GM10847 (cell line): ENCODE results near the gene DTNA.

Source experiments
- POLR2A ChIP-seq: IDR thresholded peaks from 2 replicates; pipeline ENCODE4 v1.6.1; 2011; ENCODE audit not compliant: insufficient read length; ENCODE audit errors: extremely low read depth

The DTNA gene

GRCh38 chr18:34911661-34912384 lies 201.7 kb downstream of the DTNA start:
- TF ChIP-seq POLR2A = no peak

GRCh38 chr18:34913837-34914661 lies 204.0 kb downstream of the DTNA start:
- TF ChIP-seq POLR2A = no peak

- TF ChIP-seq POLR2A = no peak
Measured at GRCh38 chr18:34915046-34915445, 204.9 kb downstream of the DTNA start.

GRCh38 chr18:34918856-34919255 lies 208.8 kb downstream of the DTNA start:
- no peak for TF ChIP-seq POLR2A

GRCh38 chr18:34921226-34921625 lies 211.1 kb downstream of the DTNA start:
- TF ChIP-seq POLR2A = no peak

DNA sequence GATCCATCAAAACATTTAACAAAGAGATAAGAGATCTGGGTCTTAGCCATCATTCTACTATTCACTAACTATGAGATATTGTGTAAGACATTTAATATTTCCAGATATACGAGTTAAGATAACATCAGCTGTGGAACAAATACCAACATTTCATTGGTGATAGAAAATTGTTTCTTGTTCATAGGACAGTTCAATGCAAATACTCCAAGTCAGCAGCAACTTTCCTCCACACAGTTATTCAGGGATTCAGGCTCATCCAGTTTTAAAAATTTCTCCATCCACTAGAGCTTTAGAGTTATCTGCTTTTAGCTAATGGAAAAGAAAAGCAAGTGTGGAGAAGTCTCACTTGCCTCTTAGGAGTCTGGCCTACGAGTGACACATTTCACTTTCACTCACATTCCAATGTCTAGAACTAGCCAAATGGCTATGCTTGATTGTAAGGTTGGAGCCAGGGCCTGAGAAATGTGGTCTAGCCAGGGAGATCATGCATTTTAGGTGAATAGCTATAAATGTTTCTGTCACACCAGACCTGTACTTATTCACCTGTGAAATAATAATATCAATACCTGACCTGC lies 211.8 kb downstream of the DTNA start:
- no peak for TF ChIP-seq POLR2A

DNA sequence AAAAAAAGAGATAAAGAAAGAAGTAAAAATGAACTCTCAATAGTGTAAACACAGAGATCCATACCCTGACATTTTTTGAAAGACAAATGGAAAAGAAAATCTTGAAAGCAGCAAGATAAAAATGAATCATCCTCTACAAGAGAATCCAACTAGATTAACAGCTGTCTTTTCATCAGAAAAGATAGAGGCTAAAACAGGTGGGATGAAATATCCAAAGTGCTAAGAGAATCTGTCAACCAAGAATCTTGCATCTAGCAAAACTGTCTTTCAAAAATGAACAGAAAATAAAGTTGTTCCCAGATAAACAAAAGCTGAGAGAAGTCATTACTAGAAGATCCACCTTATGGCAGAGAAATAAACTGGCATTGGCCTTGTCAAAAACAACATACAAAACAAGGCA lies 213.8 kb downstream of the DTNA start:
- TF ChIP-seq POLR2A = no peak

DNA sequence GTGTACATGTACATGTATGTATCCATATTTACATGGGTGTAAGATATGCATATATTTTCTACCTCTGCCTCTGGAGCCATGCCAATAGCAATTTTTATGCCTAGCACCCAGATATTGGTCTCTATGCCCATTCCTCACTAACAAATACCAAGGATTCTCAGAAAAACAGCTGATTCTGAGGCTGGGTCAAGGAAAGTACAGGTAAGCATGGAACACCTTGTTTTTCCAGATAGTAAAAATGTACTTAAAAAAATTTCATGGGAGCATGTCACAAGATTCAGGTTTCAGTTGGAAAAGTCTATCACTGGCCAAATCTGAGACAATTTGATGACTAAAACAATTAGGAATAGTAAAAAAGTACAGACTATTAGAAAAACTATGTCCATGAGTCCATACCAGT lies 216.6 kb downstream of the DTNA start:
- no peak for TF ChIP-seq POLR2A

GRCh38 chr18:34928088-34928753 lies 218.1 kb downstream of the DTNA start:
- no peak for TF ChIP-seq POLR2A

DNA sequence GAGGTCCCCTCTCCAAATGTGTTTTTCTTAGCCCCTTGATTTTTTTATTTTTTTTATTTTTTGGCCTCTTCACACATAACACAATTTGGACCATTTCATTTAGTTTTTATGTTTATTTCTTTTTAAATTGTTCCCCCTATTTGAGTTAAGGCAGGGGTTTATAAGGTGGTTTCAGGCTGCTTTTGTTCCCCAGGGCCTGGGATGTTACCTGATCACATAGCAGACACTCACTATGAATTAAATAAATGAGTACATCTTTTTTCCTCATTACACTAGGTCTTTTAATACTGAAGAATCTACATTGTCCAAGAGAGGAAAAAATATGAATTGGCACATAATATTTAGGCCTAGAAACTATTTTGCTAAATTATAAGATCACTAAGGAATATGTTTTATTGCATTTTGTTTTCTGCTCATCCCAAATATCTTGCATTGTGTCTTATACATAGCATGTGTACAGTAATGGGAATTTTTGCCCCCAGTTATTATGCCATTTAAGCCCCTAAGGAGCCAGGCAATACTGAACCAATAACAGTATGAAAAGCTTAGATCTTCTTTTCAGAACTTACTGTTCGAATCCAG lies 218.7 kb downstream of the DTNA start:
- no peak for TF ChIP-seq POLR2A

DNA sequence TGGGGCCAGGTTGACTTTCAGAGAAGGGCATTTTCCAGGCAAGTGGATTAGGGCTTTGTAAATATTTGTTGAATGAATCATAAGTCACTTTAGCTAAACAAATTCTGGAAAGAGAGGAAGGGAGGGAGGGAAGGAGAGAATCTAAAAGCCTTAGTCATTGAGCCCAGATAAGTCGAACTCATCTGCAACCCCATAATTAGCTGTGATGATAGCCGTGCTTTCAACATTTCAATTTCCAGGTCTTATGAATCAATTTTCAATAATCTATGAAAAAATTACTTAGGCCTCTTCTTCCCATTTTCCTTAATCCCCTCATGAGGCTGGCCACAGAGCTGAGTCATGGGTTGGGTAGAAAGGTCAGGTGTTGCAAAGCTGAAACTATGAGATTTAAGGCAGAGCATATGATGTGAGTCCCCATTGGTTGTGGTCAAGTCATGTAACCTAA lies 219.3 kb downstream of the DTNA start:
- no peak for TF ChIP-seq POLR2A

GRCh38 chr18:34932363-34932762 lies 222.3 kb downstream of the DTNA start:
- TF ChIP-seq POLR2A = no peak

DNA sequence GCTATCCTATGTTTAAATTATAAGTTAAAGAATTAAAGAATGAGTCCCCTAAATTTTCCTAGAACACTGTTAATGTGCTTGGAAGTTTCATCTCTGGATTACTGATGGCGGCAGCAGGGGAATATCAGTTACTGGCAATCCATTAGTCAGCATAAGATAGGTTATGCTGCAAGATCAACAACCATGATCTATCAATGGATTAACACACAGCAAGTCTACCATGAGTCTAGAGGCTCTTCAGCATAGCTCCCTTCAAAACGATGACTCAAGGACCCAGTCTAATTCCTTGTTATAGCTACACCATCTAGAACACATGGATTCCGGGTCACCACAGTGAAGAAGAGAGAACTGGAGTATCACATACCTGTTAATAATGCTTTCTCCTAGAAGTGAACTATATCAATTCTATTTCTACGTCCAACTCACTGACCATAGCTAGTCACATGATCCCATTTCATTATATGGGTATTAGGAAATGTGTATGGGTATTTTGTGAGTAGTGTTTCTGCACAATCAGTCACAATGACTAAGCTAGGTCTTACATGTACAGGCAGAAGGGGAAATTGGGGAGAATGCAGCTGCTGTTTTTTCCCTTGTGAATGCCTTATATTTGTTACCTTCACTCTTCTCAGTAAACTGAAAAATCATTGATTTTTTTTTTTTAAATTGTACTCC lies 222.8 kb downstream of the DTNA start:
- TF ChIP-seq POLR2A = no peak

GRCh38 chr18:34933909-34934661 lies 224.0 kb downstream of the DTNA start:
- no peak for TF ChIP-seq POLR2A
